Stomach (tissue), 9 donors: Measurements from ENCODE around the gene SH3RF3. TPM values are rescaled to one million over a fixed set of nuclear protein-coding genes. Genes with fewer than 3 reads are reported as not detected.
A peak's percentile ranks its signal among the peaks of the same experiment; 100 is the strongest.

Source experiments
- DNase-seq, 2 donors: peaks; one replicate each; pipeline versions ENCODE4 v3.0.0 to v3.0.0-alpha.2; 2013 to 2019
- H3K27ac ChIP-seq, 5 donors: fragments of 200-600 bp in 4 of 5; sonication (generic) in 4 of 5; one replicate each; pipeline ENCODE4 v1.5.1; 2013 to 2019; ENCODE audit warnings: mild to moderate bottlenecking in 1 of 5, moderate library complexity in 1 of 5
- H3K27me3 ChIP-seq, 3 donors: fragments of 200-600 bp; sonication (generic); one replicate each; pipeline ENCODE4 v1.5.1; 2017 to 2019; ENCODE audit warnings: mixed run types in 1 of 3
- H3K36me3 ChIP-seq, 4 donors: fragments of 200-600 bp; sonication (generic); 1 replicate in 3 of 4; 2 replicates in 1 of 4; pipeline ENCODE4 v1.5.1; 2016 to 2019
- H3K4me1 ChIP-seq, 4 donors: fragments of 200-600 bp; sonication (generic); one replicate each; pipeline ENCODE4 v1.5.1; 2016 to 2019
- H3K4me3 ChIP-seq, 4 donors: fragments of 200-600 bp; sonication (generic) in 3 of 4; one replicate each; pipeline ENCODE4 v1.5.1; 2016 to 2019; ENCODE audit warnings: mild to moderate bottlenecking in 1 of 4
- H3K9me3 ChIP-seq, 4 donors: fragments of 200-600 bp; sonication (generic); one replicate each; pipeline ENCODE4 v1.5.1; 2016 to 2019
- EP300 ChIP-seq: sonication (generic); formaldehyde crosslinking; IDR thresholded peaks from one replicate; pipeline ENCODE4 v1.6.1; 2017; ENCODE audit warnings: antibody characterized with exemption
- POLR2A ChIP-seq, 4 donors: fragments of 450-650 bp; IDR thresholded peaks; one replicate each; pipeline ENCODE4 v1.6.1; 2016; ENCODE audit warnings: antibody characterized with exemption in 4 of 4, control low read depth in 2 of 4, mild to moderate bottlenecking in 1 of 4, moderate library complexity in 1 of 4
- POLR2AphosphoS5 ChIP-seq, 3 donors: sonication (generic); formaldehyde crosslinking; IDR thresholded peaks; one replicate each; pipeline ENCODE4 v1.6.1; 2016; ENCODE audit warnings: antibody characterized with exemption in 3 of 3
- WGBS, 5 donors: extraction: QIAGEN DNeasy Blood & Tissue Kit in 3 of 5; methylation state at CpG; one replicate each; pipeline versions ENCODE4 v1.1.5 to v1.1.7; 2013 to 2018; 5-methylcytosine and 5-hydroxymethylcytosine counted together
- intact Hi-C: fragments of 100-400 bp; cut with DNase I; formaldehyde crosslinking; loops from one replicate; pipeline ENCODE4 v1.15.1; 2023; ENCODE audit warnings: low total_unique reads
- polyA plus RNA-seq, 3 donors: library from polyadenylated mRNA; stranded (reverse); fragments of 200-250 nt; gene quantifications; one replicate each; pipeline ENCODE4 v1.2.3, GENCODE V29; 2013
- total RNA-seq, 5 donors: library from RNA; depleted of rRNA; stranded (reverse); fragments of >200 nt; gene quantifications; one replicate each; pipeline versions ENCODE4 v1.1.0 to v1.2.3, GENCODE V29; 2014 to 2016
- TF ChIP-seq, protein P1 (sequence below), 7 experiments: fragments of 450-650 bp in 4 of 7; fragments of 200-600 bp in 3 of 7; sonication (generic) in 3 of 7; IDR thresholded peaks; one replicate each; pipeline ENCODE4 v1.5.1; 2016 to 2019; ENCODE audit warnings: antibody characterized with exemption in 7 of 7, control low read depth in 2 of 7, mild to moderate bottlenecking in 1 of 7
- donor health status: healthy with polysubstance abuse.
- donor health status: Bipolar disorder and iron deficiency.
- donor health status: healthy.

The SH3RF3 gene
- total and polyA plus RNA-seq, 8 donors = 0.87 to 11.1 (median 4.4) TPM

DNA sequence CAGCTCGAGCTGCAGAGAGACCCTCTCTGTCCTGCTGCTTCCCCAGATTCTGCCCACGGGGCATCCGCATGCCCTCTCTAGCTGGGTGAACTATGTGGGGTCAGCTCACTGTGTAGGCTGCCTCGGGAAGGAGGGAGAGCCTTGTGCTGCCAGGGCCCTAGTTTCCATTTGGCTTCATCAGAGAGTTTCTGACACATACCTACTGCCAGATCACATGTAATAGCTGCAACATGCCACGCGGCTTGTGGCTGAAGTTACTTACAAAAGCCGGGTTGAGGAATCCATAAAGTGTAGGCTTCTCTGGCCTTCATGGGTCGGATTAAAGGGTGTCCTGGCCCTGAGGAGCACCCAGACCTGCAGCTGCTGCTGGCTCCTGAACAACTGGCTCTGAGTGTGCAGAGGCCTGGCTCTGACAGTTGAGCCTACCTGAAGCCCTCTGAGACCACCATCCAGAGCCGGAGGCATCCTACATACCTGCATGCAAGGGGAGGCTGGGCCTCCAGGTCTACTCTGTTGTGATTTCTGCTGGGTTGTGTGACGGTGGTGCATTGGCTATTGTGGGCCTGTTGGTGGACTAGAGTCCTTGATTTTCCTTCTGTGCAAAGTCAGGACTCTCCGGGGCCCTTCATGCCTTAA lies 130.0 kb downstream of the SH3RF3 start:
- H3K27ac ChIP-seq = no peak overlapping the region
- H3K27me3 ChIP-seq = no peaks in the 10 kb centered on the region
- H3K4me1 ChIP-seq = peaks cover 0 to 33% (median 15%) of the 10 kb centered on the region in 4 donors
- DNase-seq = no peak
- no peak for TF ChIP-seq EP300
- no peak for TF ChIP-seq POLR2AphosphoS5 (IDR thresholded peaks at IDR 0.05)
- no peak for TF ChIP-seq POLR2A (IDR thresholded peaks at IDR 0.05)
- TF ChIP-seq, protein P1, sequence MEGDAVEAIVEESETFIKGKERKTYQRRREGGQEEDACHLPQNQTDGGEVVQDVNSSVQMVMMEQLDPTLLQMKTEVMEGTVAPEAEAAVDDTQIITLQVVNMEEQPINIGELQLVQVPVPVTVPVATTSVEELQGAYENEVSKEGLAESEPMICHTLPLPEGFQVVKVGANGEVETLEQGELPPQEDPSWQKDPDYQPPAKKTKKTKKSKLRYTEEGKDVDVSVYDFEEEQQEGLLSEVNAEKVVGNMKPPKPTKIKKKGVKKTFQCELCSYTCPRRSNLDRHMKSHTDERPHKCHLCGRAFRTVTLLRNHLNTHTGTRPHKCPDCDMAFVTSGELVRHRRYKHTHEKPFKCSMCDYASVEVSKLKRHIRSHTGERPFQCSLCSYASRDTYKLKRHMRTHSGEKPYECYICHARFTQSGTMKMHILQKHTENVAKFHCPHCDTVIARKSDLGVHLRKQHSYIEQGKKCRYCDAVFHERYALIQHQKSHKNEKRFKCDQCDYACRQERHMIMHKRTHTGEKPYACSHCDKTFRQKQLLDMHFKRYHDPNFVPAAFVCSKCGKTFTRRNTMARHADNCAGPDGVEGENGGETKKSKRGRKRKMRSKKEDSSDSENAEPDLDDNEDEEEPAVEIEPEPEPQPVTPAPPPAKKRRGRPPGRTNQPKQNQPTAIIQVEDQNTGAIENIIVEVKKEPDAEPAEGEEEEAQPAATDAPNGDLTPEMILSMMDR (IDR thresholded peaks at IDR 0.05) = no peak
- 78 to 92% (median 89%) methylated on average over 8 to 11 of the region's 11 CpGs for WGBS, 5 donors
- intact Hi-C loops = no loop called here
- H3K4me3 ChIP-seq = no peak overlapping the region
- no peaks in the 10 kb centered on the region for H3K9me3 ChIP-seq
- no peaks in the 10 kb centered on the region for H3K36me3 ChIP-seq

DNA sequence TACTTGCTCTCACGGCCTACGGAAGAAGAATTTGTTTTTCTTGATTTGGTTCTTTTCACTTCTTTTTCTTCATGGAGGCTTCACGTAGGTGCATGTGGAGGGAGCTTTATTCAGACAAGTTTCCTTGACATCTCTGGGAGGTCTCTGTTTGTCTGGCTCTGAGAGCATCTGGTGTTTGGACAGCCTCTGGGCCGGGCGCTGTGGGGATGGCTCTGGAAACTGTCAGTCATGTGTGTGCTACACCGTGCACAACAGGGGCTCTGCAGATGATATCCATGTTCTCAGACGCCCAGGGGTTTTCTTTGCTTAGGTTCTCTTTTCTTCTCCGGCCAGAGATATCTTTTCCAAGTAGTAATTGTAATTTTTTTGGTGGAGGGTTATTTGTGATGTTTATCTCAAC lies 130.7 kb downstream of the SH3RF3 start:
- no peak overlapping the region for H3K4me3 ChIP-seq
- H3K36me3 ChIP-seq = no peaks in the 10 kb centered on the region
- H3K27me3 ChIP-seq = no peaks in the 10 kb centered on the region
- peaks cover 0 to 34% (median 15%) of the 10 kb centered on the region in 4 donors for H3K4me1 ChIP-seq
- DNase-seq = no peak
- H3K27ac ChIP-seq = no peak overlapping the region
- TF ChIP-seq, protein P1 (IDR thresholded peaks at IDR 0.05) = no peak
- no peak for TF ChIP-seq POLR2A (IDR thresholded peaks at IDR 0.05)
- TF ChIP-seq EP300 = no peak
- TF ChIP-seq POLR2AphosphoS5 (IDR thresholded peaks at IDR 0.05) = no peak
- H3K9me3 ChIP-seq = no peaks in the 10 kb centered on the region
- WGBS, 5 donors = 83 to 95% (median 88%) methylated on average over 8 of the region's 8 CpGs
- intact Hi-C loops = no loop called here

DNA sequence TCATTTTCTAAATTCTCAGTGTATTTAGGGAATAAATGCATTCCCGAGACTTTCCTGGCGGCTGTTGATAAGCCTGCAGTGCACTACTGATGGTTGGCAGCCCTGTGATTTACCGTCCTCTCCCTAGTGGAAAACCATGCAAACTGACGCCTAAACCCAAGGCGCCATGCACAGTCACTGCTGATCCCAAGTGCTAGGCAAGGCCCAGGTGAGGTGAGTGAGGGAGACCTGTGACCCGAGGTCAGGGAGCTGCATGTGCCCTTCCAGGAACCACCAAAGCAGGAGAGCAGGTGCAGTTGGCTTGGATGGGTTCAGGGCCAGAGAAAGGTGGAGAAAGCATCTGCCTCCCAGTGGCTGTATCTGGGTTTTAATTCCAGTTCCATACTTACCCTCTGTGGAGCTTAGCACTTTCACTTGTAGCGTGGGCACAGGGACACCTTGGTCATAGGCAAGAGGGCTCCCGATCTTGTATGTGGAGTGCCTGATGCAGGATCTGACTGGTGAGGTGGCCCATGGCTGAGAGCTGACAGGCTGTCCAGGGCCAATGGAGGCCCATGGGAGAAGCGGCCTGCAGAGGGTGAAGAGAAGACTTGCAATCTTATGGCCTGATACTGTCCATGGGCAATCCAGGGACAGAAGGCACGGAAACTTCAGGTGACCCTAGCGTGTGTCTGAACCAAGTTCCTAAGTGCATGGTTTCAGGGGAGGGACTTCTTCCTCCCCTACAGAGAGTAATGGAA lies 131.3 kb downstream of the SH3RF3 start:
- WGBS, 5 donors = 85 to 93% (median 92%) methylated on average over 10 to 11 of the region's 11 CpGs
- Histone ChIP-seq H3K4me1 (peaks cover 0 to 38% (median 17%) of the 10 kb centered on the region in 4 donors), H3K9me3 (no peaks in the 10 kb centered on the region), H3K27ac (no peak overlapping the region), H3K27me3 (no peaks in the 10 kb centered on the region), H3K36me3 (no peaks in the 10 kb centered on the region), H3K4me3 (no peak overlapping the region)
- intact Hi-C loops = no loop called here
- no peak for DNase-seq
- no peak for TF ChIP-seq POLR2AphosphoS5 (IDR thresholded peaks at IDR 0.05)
- TF ChIP-seq EP300 = no peak
- TF ChIP-seq POLR2A (IDR thresholded peaks at IDR 0.05) = no peak
- TF ChIP-seq, protein P1 (IDR thresholded peaks at IDR 0.05) = no peak

DNA sequence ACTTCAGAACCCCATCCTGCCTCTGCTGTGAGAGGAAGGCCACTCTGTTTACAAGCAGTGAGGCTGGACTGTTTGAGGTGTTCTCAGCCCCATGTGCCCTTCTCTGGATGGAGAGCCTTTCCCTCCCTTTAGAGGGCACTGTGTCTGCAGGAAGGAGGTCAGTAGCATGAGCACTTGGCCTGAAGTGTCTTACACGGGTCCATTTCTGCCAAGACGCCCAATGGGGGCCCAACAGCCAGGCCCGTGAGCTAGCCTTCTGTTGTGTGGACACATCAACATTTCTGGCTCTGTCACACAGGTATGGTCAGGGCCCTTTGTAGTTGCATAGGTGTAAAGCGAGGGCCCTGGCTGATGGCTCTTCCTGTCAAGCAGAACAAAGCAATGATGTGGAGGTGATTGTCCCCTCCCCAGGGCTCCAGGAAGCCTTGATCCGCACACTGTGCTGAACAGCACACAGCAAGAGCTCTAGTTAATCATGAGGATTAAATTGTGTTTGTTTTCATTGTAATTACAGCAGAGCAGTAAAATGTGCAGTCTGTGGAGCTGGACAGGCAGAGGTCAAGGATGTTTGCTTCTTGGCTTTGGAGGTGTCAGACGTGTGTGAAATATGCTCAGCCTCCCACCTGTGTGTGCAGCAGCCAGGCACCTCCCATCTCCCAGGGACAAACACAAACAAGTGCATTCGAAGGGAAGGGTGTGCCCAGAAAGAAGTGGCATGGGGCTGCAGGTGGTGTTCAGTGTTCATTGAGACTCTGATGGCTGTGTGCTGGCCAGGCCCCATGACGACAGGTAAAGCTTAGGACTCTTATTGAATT lies 132.1 kb downstream of the SH3RF3 start:
- Histone ChIP-seq H3K27ac (no peak overlapping the region), H3K4me3 (no peak overlapping the region), H3K36me3 (no peaks in the 10 kb centered on the region), H3K4me1 (peaks cover 0 to 44% (median 18%) of the 10 kb centered on the region in 4 donors), H3K9me3 (no peaks in the 10 kb centered on the region), H3K27me3 (no peaks in the 10 kb centered on the region)
- TF ChIP-seq POLR2AphosphoS5 (IDR thresholded peaks at IDR 0.05) = no peak
- no peak for TF ChIP-seq POLR2A (IDR thresholded peaks at IDR 0.05)
- TF ChIP-seq EP300 = no peak
- TF ChIP-seq, protein P1 (IDR thresholded peaks at IDR 0.05) = no peak
- DNase-seq = peak in 1 of 2 donors; percentile 55
- WGBS, 5 donors = 55 to 70% (median 61%) methylated on average over 6 to 8 of the region's 8 CpGs
- intact Hi-C loops = no loop called here
